Fibroblast of skin of abdomen (primary cell): ENCODE data around the gene TIGIT.

Source experiments
- DNase-seq: peaks from one replicate; pipeline ENCODE4 v3.0.0-alpha.2; 2013

TIGIT gene

DNA sequence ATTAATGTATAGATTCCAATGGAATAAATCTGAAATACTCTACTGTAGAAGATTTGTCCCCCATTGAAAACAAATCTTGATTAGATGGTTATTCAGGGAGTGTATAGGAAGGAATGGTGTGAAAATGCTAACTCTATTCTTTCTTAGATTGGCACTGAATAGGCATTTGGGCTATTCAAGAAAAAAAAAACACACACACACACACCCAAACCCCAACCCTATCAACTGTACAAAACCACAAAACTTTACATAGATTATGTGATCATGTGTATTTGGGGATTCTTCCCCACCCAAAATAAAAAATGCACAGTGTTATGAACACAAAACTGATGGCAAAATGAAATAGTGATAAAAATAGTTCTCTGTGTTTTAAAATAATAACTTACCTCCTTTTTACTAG lies 61.8 kb downstream of the TIGIT start:
- DNase-seq, result no peak

DNA sequence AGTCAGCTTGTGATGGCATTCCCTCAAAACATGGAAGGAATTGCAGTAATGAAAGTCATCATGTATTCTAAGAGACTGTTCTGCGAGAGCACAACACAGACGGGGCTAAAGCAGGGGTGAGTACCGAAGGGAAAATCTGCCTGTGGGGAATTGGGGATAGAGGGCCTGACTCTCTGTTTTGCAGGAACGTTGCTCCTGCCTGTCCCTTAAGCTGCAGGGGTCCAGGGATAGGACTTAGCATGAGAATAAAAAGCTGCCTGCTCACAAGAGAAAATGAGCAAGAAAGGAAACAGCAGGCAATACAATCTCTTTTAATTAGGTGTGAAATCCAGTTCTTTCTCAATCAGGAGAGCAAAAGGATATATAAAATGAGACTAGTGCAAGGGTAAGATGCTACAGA lies 62.2 kb downstream of the TIGIT start:
- DNase-seq, result no peak

DNA sequence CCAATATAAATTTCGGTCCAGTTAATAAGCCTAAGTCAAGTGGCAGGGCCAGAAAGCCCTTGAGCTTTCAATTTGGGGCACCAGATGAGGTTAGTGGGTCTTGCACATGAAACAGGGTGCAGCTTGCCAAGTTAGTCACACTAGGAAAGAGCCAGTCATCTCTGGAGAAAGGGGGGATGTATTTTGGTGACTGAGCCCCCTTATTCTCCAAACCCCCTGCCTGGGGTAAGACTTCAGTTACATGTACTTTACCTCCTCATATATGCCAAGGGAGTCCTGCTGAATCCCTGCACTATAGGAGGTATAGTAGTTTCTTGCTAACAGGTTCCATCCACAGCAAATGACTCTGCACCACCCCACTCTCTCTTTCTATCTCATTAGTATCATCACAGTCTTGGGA lies 62.7 kb downstream of the TIGIT start:
- DNase-seq, result no peak
